DMS114 treated with DMSO at 0.1 percent for 48 hours (cell line): ENCODE results near the gene PEAR1.
A peak's percentile ranks its signal among the peaks of the same experiment; 100 is the strongest.

Experiments
- DNase-seq: peaks from one replicate; lab custom pipeline; 2025; ENCODE audit not compliant: unreplicated experiment; lab: John Stamatoyannopoulos, UW

The PEAR1 gene

DNA sequence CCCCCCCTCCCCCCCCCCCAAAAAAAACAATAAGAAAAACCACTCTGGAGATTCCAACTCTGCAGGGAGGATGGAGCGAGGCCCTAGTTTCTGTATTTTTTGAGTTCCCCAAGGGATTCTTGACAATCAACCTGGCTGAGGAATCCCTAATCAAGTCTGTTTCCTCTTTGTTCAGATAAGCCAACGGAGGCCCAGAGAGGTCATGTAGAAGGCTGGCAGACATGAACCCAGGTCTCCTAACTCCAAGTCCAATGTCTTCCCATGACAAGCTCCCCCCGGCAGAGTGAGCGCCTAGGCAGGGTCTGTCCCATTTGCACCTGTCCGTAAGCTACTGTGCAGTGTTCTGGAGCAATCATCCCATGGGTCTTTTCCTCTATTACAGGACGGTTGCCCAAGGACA lies 66.4 kb downstream of the PEAR1 start:
- DNase-seq = no peak

DNA sequence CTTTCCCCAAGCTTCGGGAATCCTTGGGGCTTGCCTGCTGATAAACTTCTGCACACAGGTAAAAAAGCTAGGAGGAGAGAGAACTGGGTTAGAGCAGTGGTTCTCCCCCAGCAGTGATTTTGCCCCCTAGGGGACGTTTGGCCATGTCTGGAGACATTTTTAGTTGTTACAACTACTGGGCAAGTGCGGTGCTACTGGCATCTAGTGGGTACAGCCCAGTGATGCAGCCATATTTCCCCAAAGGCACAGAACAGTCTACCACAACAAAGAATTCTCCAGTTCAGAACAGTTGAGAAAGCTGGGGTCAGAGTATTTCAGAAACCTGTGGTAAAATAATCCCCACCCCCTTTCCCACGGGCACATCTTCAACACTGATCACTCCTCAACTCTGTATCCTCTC lies 68.2 kb downstream of the PEAR1 start:
- DNase-seq = peak; percentile 63

DNA sequence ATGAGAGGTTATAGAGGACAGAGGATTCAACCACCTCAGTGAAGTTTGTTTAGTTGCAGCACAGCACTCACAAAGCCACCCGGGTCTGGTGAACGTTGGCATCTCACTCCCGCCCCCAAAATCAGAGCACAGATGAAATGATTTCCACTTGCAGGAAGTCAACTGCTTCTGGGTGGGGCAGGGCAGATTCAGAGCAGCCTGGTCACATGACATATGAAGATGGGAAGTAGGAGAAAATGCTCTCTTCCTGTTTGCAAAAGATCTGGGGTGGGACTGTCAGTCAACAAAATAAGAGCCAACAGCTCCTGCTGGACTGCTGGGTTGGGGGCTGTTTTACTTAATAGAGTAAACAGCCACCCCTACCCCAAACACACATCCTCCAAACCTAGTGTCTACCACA lies 70.1 kb downstream of the PEAR1 start:
- DNase-seq = no peak

DNA sequence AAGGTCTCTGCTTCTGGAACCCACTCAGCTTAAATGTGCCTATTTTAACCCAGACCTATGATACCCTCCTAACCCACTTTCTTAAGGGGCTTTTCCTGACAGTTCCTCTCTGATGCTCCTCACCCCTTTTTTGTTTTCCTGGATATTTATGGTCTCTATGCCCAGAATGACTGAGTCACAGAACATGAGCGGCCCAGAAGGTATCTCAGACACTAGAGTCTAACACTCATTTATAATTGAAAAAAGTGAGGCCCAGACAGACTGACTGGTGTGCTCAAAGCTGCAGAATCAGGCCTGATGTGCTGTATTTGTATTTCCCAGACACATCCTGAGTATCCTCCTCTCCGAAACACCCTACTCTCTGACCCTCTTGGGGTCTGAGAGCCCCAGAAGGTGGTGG lies 70.9 kb downstream of the PEAR1 start:
- DNase-seq = no peak
